B cell (primary cell): ENCODE measurements around the gene PSTK. TPM values are rescaled to one million over a fixed set of nuclear protein-coding genes. Genes with fewer than 3 reads are reported as not detected.

Experiments
- ATAC-seq: fragments of 200-7000 bp; cut with Tn5 transposase; one replicate; pipeline ENCODE4 v1.10.0; 2021; ENCODE audit warnings: low read depth, mild to moderate bottlenecking, moderate number of reproducible peaks, moderate library complexity
- CTCF ChIA-PET: fragments of 350-600 bp; sonication (Branson Sonifier 250); formaldehyde crosslinking; loops from one replicate; lab custom pipeline; 2021; ENCODE audit warnings: antibody characterized with exemption, inconsistent platforms; lab: Charles Lee
- POLR2A ChIA-PET: fragments of 350-600 bp; sonication (Branson Sonifier 250); formaldehyde crosslinking; loops from one replicate; lab custom pipeline; 2021; ENCODE audit warnings: antibody characterized with exemption; lab: Charles Lee
- DNase-seq: peaks from one replicate; pipeline ENCODE4 v3.0.0; 2013
- H2AFZ ChIP-seq: 2 replicates; pipeline ENCODE4 v1.6.1; 2012; ENCODE audit warnings: mild to moderate bottlenecking, low read depth, low read length; ENCODE audit not compliant: insufficient read depth, poor library complexity, severe bottlenecking
- H3K27ac ChIP-seq, 2 donors: 1 replicate in 1 of 2; 2 replicates in 1 of 2; pipeline ENCODE4 v1.5.1; 2012 to 2013; ENCODE audit warnings: low read length in 2 of 2, mild to moderate bottlenecking in 2 of 2, moderate library complexity in 1 of 2
- H3K27me3 ChIP-seq, 4 experiments: fragments of 200-600 bp in 1 of 4; sonication (generic) in 1 of 4; replicated peaks in 1 of 4; 1 replicate in 2 of 4; 2 replicates in 2 of 4; pipeline versions ENCODE4 v1.6.1 to v1.7.0; 2013 to 2016; ENCODE audit warnings: low read length in 3 of 4, mild to moderate bottlenecking in 2 of 4, mixed read lengths in 1 of 4, moderate library complexity in 1 of 4; ENCODE audit not compliant: insufficient read depth in 4 of 4, control insufficient read depth in 3 of 4; ENCODE audit errors: control extremely low read depth in 1 of 4
- H3K36me3 ChIP-seq, 2 experiments: replicated peaks in 1 of 2; 1 replicate in 1 of 2; 2 replicates in 1 of 2; pipeline versions ENCODE4 v1.6.1 to v1.7.1; 2013; ENCODE audit warnings: low read length in 1 of 2; ENCODE audit not compliant: insufficient read depth in 2 of 2, control insufficient read depth in 1 of 2; ENCODE audit errors: control extremely low read depth in 1 of 2, extremely low read depth in 1 of 2
- H3K4me1 ChIP-seq, 2 donors: fragments of 200-600 bp in 1 of 2; sonication (generic) in 1 of 2; 1 replicate in 1 of 2; 2 replicates in 1 of 2; pipeline versions ENCODE4 v1.5.1 to v1.6.1; 2013 to 2017; ENCODE audit warnings: low read length in 2 of 2; ENCODE audit not compliant: control insufficient read depth in 2 of 2, insufficient read depth in 2 of 2
- H3K4me2 ChIP-seq: replicated peaks from 2 replicates; pipeline ENCODE3; 2012; ENCODE audit warnings: mild to moderate bottlenecking, low read depth, low read length; ENCODE audit not compliant: poor library complexity, severe bottlenecking
- H3K4me3 ChIP-seq, 5 experiments: fragments of 200-600 bp in 1 of 5; sonication (generic) in 1 of 5; 1 replicate in 3 of 5; 2 replicates in 2 of 5; pipeline versions ENCODE4 v1.5.1 to v1.7.0; 2011 to 2016; ENCODE audit warnings: low read length in 4 of 5, mild to moderate bottlenecking in 4 of 5, low read depth in 2 of 5, control low read depth in 1 of 5, moderate library complexity in 1 of 5; ENCODE audit not compliant: insufficient read depth in 1 of 5; ENCODE audit errors: control extremely low read depth in 1 of 5, extremely low read depth in 1 of 5
- H3K79me2 ChIP-seq: fragments of 200-600 bp; sonication (generic); one replicate; pipeline ENCODE4 v1.6.0; 2016; ENCODE audit warnings: low read length; ENCODE audit not compliant: control insufficient read depth, insufficient read depth
- H3K9ac ChIP-seq: fragments of 200-600 bp; sonication (generic); 2 replicates; pipeline ENCODE4 v1.6.1; 2017; ENCODE audit warnings: mild to moderate bottlenecking, low read length, moderate library complexity
- H3K9me3 ChIP-seq, 3 donors: one replicate each; pipeline versions ENCODE4 v1.6.1 to v1.7.1; 2013; ENCODE audit warnings: low read length in 2 of 3; ENCODE audit not compliant: control insufficient read depth in 2 of 3, insufficient read depth in 1 of 3; ENCODE audit errors: control extremely low read depth in 1 of 3
- H4K20me1 ChIP-seq: 2 replicates; pipeline ENCODE4 v1.6.0; 2012; ENCODE audit warnings: mild to moderate bottlenecking, low read length; ENCODE audit not compliant: insufficient read depth, control insufficient read depth, poor library complexity, severe bottlenecking
- H3K27ac Mint-ChIP-seq: one replicate; pipeline ENCODE4 v1.8.0; 2021; ENCODE audit warnings: mixed read lengths
- H3K27me3 Mint-ChIP-seq: one replicate; pipeline ENCODE4 v1.8.0; 2021; ENCODE audit warnings: mixed read lengths
- H3K4me1 Mint-ChIP-seq: one replicate; pipeline ENCODE4 v1.8.0; 2021; ENCODE audit warnings: mixed read lengths
- H3K4me3 Mint-ChIP-seq: one replicate; pipeline ENCODE4 v1.8.0; 2021; ENCODE audit warnings: mixed read lengths
- H3K9me3 Mint-ChIP-seq: one replicate; pipeline ENCODE4 v1.8.0; 2022; ENCODE audit warnings: mixed read lengths; ENCODE audit not compliant: insufficient read depth
- EZH2 ChIP-seq: IDR thresholded peaks from 2 replicates; pipeline ENCODE4 v1.6.1; 2012; ENCODE audit warnings: borderline replicate concordance, low read depth, mild to moderate bottlenecking, moderate library complexity, low read length; ENCODE audit not compliant: insufficient read depth, poor library complexity, severe bottlenecking
- WGBS: methylation state at CpG from one replicate; pipeline ENCODE4 v1.1.5; 2013; ENCODE audit warnings: missing lambda C conversion rate; ENCODE audit not compliant: insufficient coverage; 5-methylcytosine and 5-hydroxymethylcytosine counted together
- intact Hi-C: fragments of 100-400 bp; cut with micrococcal nuclease; formaldehyde crosslinking; loops from one replicate; pipeline ENCODE4 v1.10.0; 2022
- polyA plus RNA-seq: library from polyadenylated mRNA; depleted of rRNA; stranded (reverse); fragments of >200 nt; gene quantifications from 2 replicates; pipeline ENCODE4 v1.2.3, GENCODE V29; 2012
- total RNA-seq, 2 donors: library from RNA; stranded (reverse); fragments of 120-200 nt in 1 of 2; gene quantifications; 1 replicate in 1 of 2; 2 replicates in 1 of 2; pipeline versions ENCODE4 v1.2.3 to v1.2.4, GENCODE V29; 2013 to 2022
- TF ChIP-seq, protein P1 (sequence below): fragments of 200-600 bp; IDR thresholded peaks from one replicate; pipeline ENCODE4 v1.8.0; 2022; ENCODE audit warnings: antibody characterized with exemption, mild to moderate bottlenecking

The PSTK gene
- total and polyA plus RNA-seq, 2 donors (not counting 1 experiment from before 2014, with no cell fraction given) = 4.2 to 8.5 TPM

DNA sequence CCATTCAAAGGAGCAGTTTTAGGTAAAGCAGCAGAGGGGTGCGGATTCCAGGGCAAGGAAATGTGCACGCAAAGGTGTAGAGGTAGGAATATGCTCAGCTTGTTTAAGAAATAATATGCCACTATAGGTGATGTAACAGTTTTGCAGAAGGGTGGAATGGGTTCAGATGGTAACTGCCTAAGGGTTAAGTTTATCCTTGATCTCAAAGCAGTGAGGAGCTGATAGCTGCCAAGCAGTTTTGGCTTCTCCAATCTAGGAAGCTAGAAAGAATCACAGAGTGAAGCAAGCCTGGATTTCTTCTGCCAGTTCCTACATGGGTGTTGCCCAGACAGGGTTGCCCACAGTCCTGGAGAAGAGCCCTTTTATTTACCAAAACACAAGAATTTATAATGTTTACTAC lies 34.6 kb downstream of the PSTK start:
- no peaks in the 10 kb centered on the region for H4K20me1 ChIP-seq
- intact Hi-C loops = no loop called here
- DNase-seq (no peak), ATAC-seq (no peak)
- no peak overlapping the region for H3K4me2 ChIP-seq
- no peak overlapping the region for H3K27ac ChIP-seq
- no peaks in the 10 kb centered on the region for H3K9me3 ChIP-seq
- no peak for TF ChIP-seq EZH2
- Mint-ChIP-seq H3K4me1 (peaks cover 12% of the 10 kb centered on the region), H3K27me3 (no peaks in the 10 kb centered on the region), H3K9me3 (no peaks in the 10 kb centered on the region), H3K27ac (no peak overlapping the region), H3K4me3 (no peak overlapping the region)
- no peak overlapping the region for H3K4me3 ChIP-seq
- H2AFZ ChIP-seq = no peak overlapping the region
- H3K9ac ChIP-seq = no peak overlapping the region
- peaks cover 3 to 6% of the 10 kb centered on the region in 2 donors for H3K4me1 ChIP-seq
- CTCF ChIA-PET = no interaction called here
- POLR2A ChIA-PET = no interaction called here
- no peaks in the 10 kb centered on the region for H3K36me3 ChIP-seq
- 100% methylated on average over 2 of the region's 2 CpGs for WGBS
- peaks cover 14% of the 10 kb centered on the region for H3K79me2 ChIP-seq
- H3K27me3 ChIP-seq = no peaks in the 10 kb centered on the region

DNA sequence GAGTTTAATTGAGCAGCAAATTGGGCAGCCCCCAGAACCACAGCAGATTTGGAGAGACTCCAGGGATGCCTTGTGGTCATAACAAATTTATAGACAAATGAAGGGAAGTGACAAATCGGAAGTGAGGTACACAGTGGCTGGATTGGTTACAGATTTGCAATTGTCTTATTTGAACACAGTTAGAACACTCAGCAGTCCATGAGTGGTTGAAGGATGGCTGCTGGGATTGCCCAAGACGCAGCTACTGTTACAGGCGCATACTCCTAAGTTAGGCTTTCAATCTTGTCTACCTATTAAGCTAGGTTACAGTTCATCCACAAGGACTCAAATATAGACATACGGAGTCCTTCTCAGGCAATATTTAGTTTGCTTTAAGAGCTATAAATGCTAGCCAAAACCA lies 36.0 kb downstream of the PSTK start:
- H2AFZ ChIP-seq = no peak overlapping the region
- ChIA-PET CTCF (no interaction called here), POLR2A (no interaction called here)
- no peak overlapping the region for H3K27ac ChIP-seq
- no peak overlapping the region for H3K27ac Mint-ChIP-seq
- H3K27me3 Mint-ChIP-seq = no peaks in the 10 kb centered on the region
- H3K4me3 Mint-ChIP-seq = no peak overlapping the region
- H3K9me3 Mint-ChIP-seq = no peaks in the 10 kb centered on the region
- ATAC-seq = no peak
- no peak overlapping the region for H3K9ac ChIP-seq
- no peaks in the 10 kb centered on the region for H4K20me1 ChIP-seq
- H3K27me3 ChIP-seq = no peaks in the 10 kb centered on the region
- TF ChIP-seq, protein P1, sequence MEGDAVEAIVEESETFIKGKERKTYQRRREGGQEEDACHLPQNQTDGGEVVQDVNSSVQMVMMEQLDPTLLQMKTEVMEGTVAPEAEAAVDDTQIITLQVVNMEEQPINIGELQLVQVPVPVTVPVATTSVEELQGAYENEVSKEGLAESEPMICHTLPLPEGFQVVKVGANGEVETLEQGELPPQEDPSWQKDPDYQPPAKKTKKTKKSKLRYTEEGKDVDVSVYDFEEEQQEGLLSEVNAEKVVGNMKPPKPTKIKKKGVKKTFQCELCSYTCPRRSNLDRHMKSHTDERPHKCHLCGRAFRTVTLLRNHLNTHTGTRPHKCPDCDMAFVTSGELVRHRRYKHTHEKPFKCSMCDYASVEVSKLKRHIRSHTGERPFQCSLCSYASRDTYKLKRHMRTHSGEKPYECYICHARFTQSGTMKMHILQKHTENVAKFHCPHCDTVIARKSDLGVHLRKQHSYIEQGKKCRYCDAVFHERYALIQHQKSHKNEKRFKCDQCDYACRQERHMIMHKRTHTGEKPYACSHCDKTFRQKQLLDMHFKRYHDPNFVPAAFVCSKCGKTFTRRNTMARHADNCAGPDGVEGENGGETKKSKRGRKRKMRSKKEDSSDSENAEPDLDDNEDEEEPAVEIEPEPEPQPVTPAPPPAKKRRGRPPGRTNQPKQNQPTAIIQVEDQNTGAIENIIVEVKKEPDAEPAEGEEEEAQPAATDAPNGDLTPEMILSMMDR = no peak
- no peak for TF ChIP-seq EZH2
- no peak overlapping the region for H3K4me2 ChIP-seq
- no peak for DNase-seq
- peaks cover 8% of the 10 kb centered on the region for H3K79me2 ChIP-seq
- H3K36me3 ChIP-seq = no peaks in the 10 kb centered on the region
- WGBS = no CpG with 5 or more reads among the region's 4 CpGs
- H3K4me1 Mint-ChIP-seq = no peaks in the 10 kb centered on the region
- H3K9me3 ChIP-seq = no peaks in the 10 kb centered on the region
- no peak overlapping the region for H3K4me3 ChIP-seq
- H3K4me1 ChIP-seq = no peaks in the 10 kb centered on the region
- intact Hi-C loops = no loop called here
